ENCODE results near the gene LYVE1. TPM values are rescaled to one million over a fixed set of nuclear protein-coding genes. Genes with fewer than 3 reads are reported as not detected.
A peak's percentile ranks its signal among the peaks of the same experiment; 100 is the strongest.

The LYVE1 gene
- total RNA-seq, 2 experiments from 2014 or later = not detected

GRCh38 chr11:10587388-10587787 is 18.9 kb upstream of the LYVE1 start:
- no peaks in the 10 kb centered on the region for H3K27me3 ChIP-seq (ENCODE audit: control insufficient read depth in 1 of 2, insufficient read depth in 2 of 2, low read length in 2 of 2)
- H3K9me3 ChIP-seq (ENCODE audit: control insufficient read depth in 1 of 2, insufficient read depth in 1 of 2, low read length in 2 of 2) = no peaks in the 10 kb centered on the region
- no peaks in the 10 kb centered on the region for H3K4me1 Mint-ChIP-seq (ENCODE audit: low read depth)
- TF ChIP-seq CTCF (IDR thresholded peaks at IDR 0.05) = no peak
- intact Hi-C loops (cut with DNase I, micrococcal nuclease) = no loop called here
- H3K27me3 Mint-ChIP-seq = peaks cover 10% of the 10 kb centered on the region
- no peaks in the 10 kb centered on the region for H3K9me3 Mint-ChIP-seq
- H3K36me3 ChIP-seq (ENCODE audit: insufficient read depth, low read length) = no peaks in the 10 kb centered on the region
- ATAC-seq (ENCODE audit: poor library complexity) = no peak
- CTCF ChIA-PET = no interaction called here
- no peaks in the 10 kb centered on the region for H3K4me1 ChIP-seq (ENCODE audit: insufficient read depth, low read length)
- no peak overlapping the region for H3K27ac ChIP-seq (ENCODE audit: low read depth in 1 of 2, low read length in 2 of 2)
- DNase-seq = no peak
- H3K27ac Mint-ChIP-seq = no peak overlapping the region
- no peak overlapping the region for H3K4me3 ChIP-seq (ENCODE audit: low read length)
- H3K4me3 Mint-ChIP-seq = no peak overlapping the region
- no peaks in the 10 kb centered on the region for H3K36me3 Mint-ChIP-seq (ENCODE audit: low read depth)
- POLR2A ChIA-PET = no interaction called here

GRCh38 chr11:10584071-10584501 is 15.6 kb upstream of the LYVE1 start:
- intact Hi-C loops (cut with DNase I, micrococcal nuclease) = no loop called here
- Mint-ChIP-seq H3K4me3 (no peak overlapping the region), H3K27ac (no peak overlapping the region), H3K9me3 (no peaks in the 10 kb centered on the region), H3K36me3 (ENCODE audit: low read depth) (no peaks in the 10 kb centered on the region), H3K27me3 (peaks cover 10% of the 10 kb centered on the region), H3K4me1 (ENCODE audit: low read depth) (no peaks in the 10 kb centered on the region)
- Histone ChIP-seq H3K9me3 (ENCODE audit: control insufficient read depth in 1 of 2, insufficient read depth in 1 of 2, low read length in 2 of 2) (no peaks in the 10 kb centered on the region), H3K36me3 (ENCODE audit: insufficient read depth, low read length) (no peaks in the 10 kb centered on the region), H3K4me3 (ENCODE audit: low read length) (no peak overlapping the region), H3K4me1 (ENCODE audit: insufficient read depth, low read length) (peaks cover 5% of the 10 kb centered on the region), H3K27me3 (ENCODE audit: control insufficient read depth in 1 of 2, insufficient read depth in 2 of 2, low read length in 2 of 2) (peaks cover 0 to 2% of the 10 kb centered on the region in 2 experiments), H3K27ac (ENCODE audit: low read depth in 1 of 2, low read length in 2 of 2) (no peak overlapping the region)
- POLR2A ChIA-PET = interaction anchor here (1.5 kb wide), 1 partner anchor 9 kb away, joined by 4 read pairs; no protein-coding TSS in a partner anchor
- no peak for DNase-seq
- CTCF ChIA-PET = interaction anchor here (1.3 kb wide), 1 partner anchor 38 kb away, joined by 3 read pairs; no protein-coding TSS in a partner anchor
- no peak for ATAC-seq (ENCODE audit: poor library complexity)
- no peak for TF ChIP-seq CTCF (IDR thresholded peaks at IDR 0.05)

GRCh38 chr11:10581481-10582019 is 13.1 kb upstream of the LYVE1 start:
- no peaks in the 10 kb centered on the region for H3K9me3 Mint-ChIP-seq
- Histone ChIP-seq H3K27ac (ENCODE audit: low read depth in 1 of 2, low read length in 2 of 2) (no peak overlapping the region), H3K4me3 (ENCODE audit: low read length) (no peak overlapping the region), H3K27me3 (ENCODE audit: control insufficient read depth in 1 of 2, insufficient read depth in 2 of 2, low read length in 2 of 2) (peaks cover 0 to 2% of the 10 kb centered on the region in 2 experiments), H3K36me3 (ENCODE audit: insufficient read depth, low read length) (no peaks in the 10 kb centered on the region), H3K9me3 (ENCODE audit: control insufficient read depth in 1 of 2, insufficient read depth in 1 of 2, low read length in 2 of 2) (no peaks in the 10 kb centered on the region), H3K4me1 (ENCODE audit: insufficient read depth, low read length) (peaks cover 5% of the 10 kb centered on the region)
- H3K27me3 Mint-ChIP-seq = peaks cover 5% of the 10 kb centered on the region
- ATAC-seq (ENCODE audit: poor library complexity) (no peak), DNase-seq (peak in 3 of 14 experiments; percentile 9 to 70 (median 62))
- CTCF ChIA-PET = no interaction called here
- no peaks in the 10 kb centered on the region for H3K4me1 Mint-ChIP-seq (ENCODE audit: low read depth)
- intact Hi-C loops (cut with DNase I, micrococcal nuclease) = no loop called here
- H3K27ac Mint-ChIP-seq = no peak overlapping the region
- POLR2A ChIA-PET = no interaction called here
- no peak for TF ChIP-seq CTCF (IDR thresholded peaks at IDR 0.05)
- no peak overlapping the region for H3K4me3 Mint-ChIP-seq
- no peaks in the 10 kb centered on the region for H3K36me3 Mint-ChIP-seq (ENCODE audit: low read depth)

Measured in CD4-positive, alpha-beta T cell (primary cell).